ENCODE data around the gene POLRMT.
"Not testable (repeated sequence)": the region's sequence is repeated elsewhere in the genome, so short reads cannot be mapped to it uniquely, and the experiment has no call there.

POLRMT gene

GRCh38 chr19:633068-633785 lies at the start of gene POLRMT:
Gene POLRMT (minus strand): TSS chr19:633537. CDS start chr19:633512, 25 bp downstream.
- peak; percentile 87 for DNase-seq

GRCh38 chr19:682678-683320 lies 49.5 kb upstream of the POLRMT start:
- no peak for DNase-seq

GRCh38 chr19:681029-682019 lies 48.0 kb upstream of the POLRMT start:
- DNase-seq: no peak

- peak; percentile 90 for DNase-seq
Observed at GRCh38 chr19:680287-681028, 47.1 kb upstream of the POLRMT start.

- no peak for DNase-seq
Observed at GRCh38 chr19:679418-680286, 46.3 kb upstream of the POLRMT start.

- no peak for DNase-seq
Observed at GRCh38 chr19:678791-679388, 45.6 kb upstream of the POLRMT start.

- DNase-seq: no peak
Observed at GRCh38 chr19:677601-678436, 44.5 kb upstream of the POLRMT start.

GRCh38 chr19:677201-677600 lies 43.9 kb upstream of the POLRMT start:
- DNase-seq: no peak

- no peak for DNase-seq
Observed at GRCh38 chr19:676339-677105, 43.2 kb upstream of the POLRMT start, which contains the start of gene FSTL3. Gene FSTL3 (plus strand): TSS chr19:676392. CDS start chr19:676424, 32 bp downstream.

GRCh38 chr19:676007-676338 lies 42.6 kb upstream of the POLRMT start:
- no peak for DNase-seq

- no peak for DNase-seq
Observed at GRCh38 chr19:674282-675151, 41.2 kb upstream of the POLRMT start.

- no peak for DNase-seq
Observed at GRCh38 chr19:670609-671075, 37.3 kb upstream of the POLRMT start.

GRCh38 chr19:668675-669434 lies 35.5 kb upstream of the POLRMT start:
- DNase-seq: not testable (repeated sequence)

- not testable (repeated sequence) for DNase-seq
Observed at GRCh38 chr19:666985-667573, 33.7 kb upstream of the POLRMT start.

GRCh38 chr19:664913-665443 lies 31.6 kb upstream of the POLRMT start:
- peak; percentile 47 for DNase-seq

GRCh38 chr19:663682-664117 lies 30.4 kb upstream of the POLRMT start:
- no peak for DNase-seq
